Stimulated activated CD4-positive, alpha-beta T cell treated with anti-CD3 and anti-CD28 coated beads, Interleukin-12 subunit alpha, Interleukin-12 subunit beta, amount 100 ng/mL, for 4 hours (primary cell): ENCODE data around the gene ST7.

Experiments
- DNase-seq: peaks from one replicate; pipeline ENCODE4 v3.0.0-alpha.2; 2020

ST7 gene

GRCh38 chr7:117134889-117135552, 181.7 kb downstream of the ST7 start:
- DNase-seq: no peak

- no peak for DNase-seq
These were observed 182.2 kb downstream of the ST7 start for GRCh38 chr7:117135553-117135891.

- DNase-seq: no peak
These were observed 184.6 kb downstream of the ST7 start for GRCh38 chr7:117137868-117138267.

- DNase-seq: no peak
These were observed 185.2 kb downstream of the ST7 start for GRCh38 chr7:117138495-117138894.

- no peak for DNase-seq
These were observed 185.7 kb downstream of the ST7 start for GRCh38 chr7:117138981-117139380.

GRCh38 chr7:117139397-117139984, 186.2 kb downstream of the ST7 start:
- no peak for DNase-seq

GRCh38 chr7:117140921-117141320, 187.6 kb downstream of the ST7 start:
- DNase-seq: no peak

- DNase-seq: no peak
These were observed 189.8 kb downstream of the ST7 start for GRCh38 chr7:117143066-117143465.

GRCh38 chr7:117143580-117143979, 190.3 kb downstream of the ST7 start:
- no peak for DNase-seq

- DNase-seq: no peak
These were observed 192.0 kb downstream of the ST7 start for GRCh38 chr7:117145333-117145732.

- no peak for DNase-seq
These were observed 192.8 kb downstream of the ST7 start for GRCh38 chr7:117146059-117146458.

GRCh38 chr7:117146511-117146910, 193.2 kb downstream of the ST7 start:
- DNase-seq: no peak

GRCh38 chr7:117148971-117149370, 195.7 kb downstream of the ST7 start:
- DNase-seq: no peak

- no peak for DNase-seq
These were observed 196.4 kb downstream of the ST7 start for GRCh38 chr7:117149692-117150091.

- DNase-seq: no peak
These were observed 199.1 kb downstream of the ST7 start for GRCh38 chr7:117152213-117153007.

GRCh38 chr7:117153016-117153545, 199.8 kb downstream of the ST7 start:
- no peak for DNase-seq

GRCh38 chr7:117154721-117155120, 201.4 kb downstream of the ST7 start:
- DNase-seq: no peak

GRCh38 chr7:117155694-117156093, 202.4 kb downstream of the ST7 start:
- no peak for DNase-seq

- DNase-seq: no peak
These were observed 204.2 kb downstream of the ST7 start for GRCh38 chr7:117157241-117158209.

GRCh38 chr7:117158941-117159697, 205.8 kb downstream of the ST7 start:
- no peak for DNase-seq

GRCh38 chr7:117163101-117163500, 209.8 kb downstream of the ST7 start:
- no peak for DNase-seq

GRCh38 chr7:117164620-117165019, 211.3 kb downstream of the ST7 start:
- DNase-seq: no peak
